NCI-H82 (cell line): Measurements from ENCODE around the gene NRF1.

ENCODE experiments used
- DNase-seq: peaks from one replicate; lab custom pipeline; 2025; lab: John Stamatoyannopoulos, UW

Gene NRF1

DNA sequence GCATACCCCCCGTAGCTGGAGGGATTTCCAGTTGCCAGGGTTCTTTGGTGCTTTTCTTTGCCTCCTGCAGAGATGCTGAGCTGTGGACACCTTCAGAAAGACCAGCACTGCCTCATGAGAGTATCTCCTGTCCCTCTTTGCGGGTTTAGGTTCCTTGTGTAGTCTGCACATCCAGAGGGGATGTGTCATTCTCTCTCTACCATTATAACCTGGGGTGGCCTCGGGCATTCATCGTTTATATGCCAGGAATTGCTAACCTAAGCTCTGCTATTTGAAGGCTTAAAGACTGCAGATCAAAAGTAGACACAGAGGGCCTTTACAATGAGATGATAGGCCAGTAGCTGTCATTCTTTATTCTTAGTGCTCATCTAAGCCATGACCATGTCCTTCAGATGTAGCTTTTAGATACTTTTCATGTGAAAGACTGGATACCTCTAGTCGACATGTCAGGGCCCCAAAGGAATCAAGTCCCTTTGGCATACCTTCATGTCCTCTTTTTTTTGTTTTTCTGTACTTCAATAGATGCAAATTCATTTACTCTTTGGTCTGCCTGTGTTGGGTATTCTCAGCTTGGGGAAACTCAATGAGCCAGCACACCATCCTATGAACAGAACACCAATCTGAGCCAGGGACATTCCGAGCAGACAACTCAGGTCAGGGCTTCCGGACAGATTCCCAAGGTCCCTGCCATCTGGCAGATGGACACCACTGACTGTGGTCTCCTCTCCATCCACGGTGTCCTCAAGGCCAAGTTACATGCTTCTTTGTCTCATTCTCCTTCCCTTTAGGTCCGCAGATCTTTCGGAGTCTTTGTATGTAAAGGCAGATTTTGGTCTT is 129.3 kb downstream of the NRF1 start:
- no peak for DNase-seq

DNA sequence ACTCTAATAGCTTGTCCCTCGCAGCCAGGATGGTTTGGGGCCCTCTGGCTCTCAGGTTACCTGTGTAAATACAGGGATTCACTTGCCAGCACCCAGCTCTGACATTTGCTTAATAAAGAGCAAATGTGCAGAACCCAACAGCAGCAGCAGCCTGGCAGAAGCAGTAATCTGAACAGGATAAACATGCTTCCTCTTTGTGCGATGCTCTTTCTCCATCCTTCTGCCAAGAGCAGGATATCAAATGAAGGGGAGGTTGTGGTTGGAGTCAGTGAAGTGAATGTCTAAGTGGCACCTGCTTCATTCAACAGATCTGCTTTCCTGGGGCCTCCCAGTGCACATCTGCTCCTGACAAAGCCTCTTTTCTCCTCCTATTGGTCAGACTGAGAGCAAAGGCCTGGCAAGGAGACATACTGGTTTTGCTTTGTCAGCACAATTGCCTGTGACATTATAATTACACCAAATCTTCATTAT is 130.3 kb downstream of the NRF1 start:
- DNase-seq, result peak; percentile 82

- peak; percentile 26 for DNase-seq
Observed at GRCh38 chr7:129742256-129742655, 130.7 kb downstream of the NRF1 start.

- no peak for DNase-seq
Observed at GRCh38 chr7:129746857-129747529, 135.5 kb downstream of the NRF1 start.

GRCh38 chr7:129748356-129749109 is 137.0 kb downstream of the NRF1 start:
- no peak for DNase-seq

DNA sequence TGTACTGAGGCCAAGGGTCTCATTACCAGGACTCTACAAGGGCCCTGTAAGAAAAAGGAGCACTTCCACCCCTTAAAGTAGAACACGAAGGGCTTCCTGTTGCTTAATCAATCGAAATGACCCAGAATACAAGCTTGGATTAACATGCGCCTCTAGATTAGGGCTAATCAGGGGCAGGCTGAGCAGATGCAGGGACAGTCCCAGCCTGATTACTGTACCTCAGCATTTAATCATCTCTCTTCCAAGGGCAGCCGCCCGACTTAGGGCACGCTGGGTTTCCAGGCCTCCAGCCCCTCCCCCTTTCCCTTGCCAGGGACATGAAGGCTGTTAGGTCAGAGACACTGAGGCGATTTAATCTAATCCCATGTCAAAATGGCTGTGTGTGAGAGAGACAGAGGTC is 138.6 kb downstream of the NRF1 start:
- DNase-seq, result peak; percentile 98

GRCh38 chr7:129750501-129750900 is 139.0 kb downstream of the NRF1 start:
- no peak for DNase-seq

GRCh38 chr7:129751916-129752315 is 140.4 kb downstream of the NRF1 start:
- no peak for DNase-seq

- DNase-seq, result no peak
Observed at GRCh38 chr7:129752760-129753159, 141.2 kb downstream of the NRF1 start.

GRCh38 chr7:129754406-129754805 is 142.9 kb downstream of the NRF1 start:
- DNase-seq, result no peak

GRCh38 chr7:129757991-129758390 is 146.5 kb downstream of the NRF1 start:
- no peak for DNase-seq

GRCh38 chr7:129762387-129762969 is 151.0 kb downstream of the NRF1 start:
- DNase-seq, result no peak

DNA sequence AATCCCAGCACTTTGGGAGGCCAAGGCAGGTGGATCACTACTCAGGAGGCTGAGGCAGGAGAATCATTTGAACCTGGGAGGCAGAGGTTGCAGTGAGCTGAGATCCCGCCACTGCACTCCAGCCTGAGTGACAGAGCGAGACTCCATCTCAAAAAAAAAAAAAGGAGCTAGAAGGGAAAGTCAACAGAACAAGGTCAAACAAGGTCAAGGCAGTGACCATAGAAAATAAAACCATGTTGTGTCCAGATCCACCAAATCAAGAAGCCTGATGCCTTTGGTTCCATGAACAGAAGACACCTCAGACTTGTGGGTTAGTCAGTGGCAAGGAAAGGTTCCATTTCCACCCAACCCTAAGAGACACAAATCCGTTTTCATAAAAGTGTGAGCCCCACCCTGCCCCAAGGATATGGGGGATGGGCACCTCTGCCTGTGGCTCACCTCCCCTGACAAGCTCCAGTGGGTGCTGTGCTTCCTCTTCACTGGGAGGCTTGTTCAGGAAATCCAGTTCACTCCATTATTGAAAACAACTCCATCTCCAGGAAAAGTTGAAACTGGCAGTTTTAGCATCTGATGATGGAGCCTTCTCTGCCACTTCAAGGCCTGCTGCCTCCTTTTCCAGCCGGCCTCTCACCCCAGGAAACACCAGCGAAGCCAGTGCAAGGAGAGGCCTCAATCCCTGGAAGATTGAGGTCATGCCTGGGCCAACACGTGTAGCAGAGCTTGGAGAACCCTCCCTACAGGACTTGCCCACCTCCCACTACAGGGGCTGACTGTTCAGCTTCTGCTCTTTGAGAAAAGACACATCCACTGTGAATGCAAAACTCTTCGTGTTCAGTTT is 152.9 kb downstream of the NRF1 start:
- no peak for DNase-seq

GRCh38 chr7:129765352-129765751 is 153.8 kb downstream of the NRF1 start:
- no peak for DNase-seq

- DNase-seq, result no peak
Observed at GRCh38 chr7:129767120-129768015, 155.8 kb downstream of the NRF1 start.

DNA sequence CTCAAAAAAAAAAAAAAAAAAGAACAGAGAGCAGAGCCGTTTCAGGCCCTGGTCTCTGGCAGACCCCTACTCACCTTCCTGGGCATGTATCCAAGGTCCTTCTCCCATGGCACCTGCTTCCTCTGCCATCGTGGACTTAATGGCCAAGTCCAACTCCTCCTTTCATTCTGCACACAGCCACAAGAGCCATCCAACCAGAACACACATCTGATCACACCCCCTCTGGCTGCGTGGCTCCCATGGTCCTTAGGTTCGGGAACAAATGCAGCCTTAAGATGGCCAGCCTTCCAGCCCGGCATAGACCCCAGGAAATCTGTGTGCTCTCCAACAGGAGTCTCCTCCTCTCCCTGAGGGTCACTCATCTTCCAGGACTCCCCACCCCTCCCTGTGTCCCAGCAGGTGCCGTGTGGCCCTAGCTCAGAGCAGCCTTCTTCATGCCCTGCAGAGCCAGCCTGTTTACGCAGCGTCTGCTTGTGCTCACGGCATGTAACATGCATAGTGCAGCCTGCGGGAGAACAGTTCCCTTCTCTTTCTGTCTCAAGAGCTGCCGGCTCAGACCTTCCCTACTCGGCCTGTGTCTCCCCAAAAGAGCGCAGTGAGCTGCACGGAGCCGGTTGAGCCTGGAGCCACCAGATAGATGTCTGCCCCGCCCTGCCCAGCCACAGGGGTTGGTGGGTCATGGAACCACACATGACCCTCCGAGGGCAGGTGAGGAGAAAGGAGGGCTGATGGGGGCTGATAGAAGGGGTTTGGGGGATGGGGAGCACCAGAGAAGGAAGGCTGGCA is 157.3 kb downstream of the NRF1 start:
- DNase-seq, result no peak

- no peak for DNase-seq
Observed at GRCh38 chr7:129769400-129769774, 157.9 kb downstream of the NRF1 start.

GRCh38 chr7:129769866-129770808 is 158.6 kb downstream of the NRF1 start:
- DNase-seq, result no peak
